ENCODE results near the gene CGB2. TPM values are rescaled to one million over a fixed set of nuclear protein-coding genes. Genes with fewer than 3 reads are reported as not detected.

The CGB2 gene
- total and polyA plus RNA-seq, 5 donors, result not detected

DNA sequence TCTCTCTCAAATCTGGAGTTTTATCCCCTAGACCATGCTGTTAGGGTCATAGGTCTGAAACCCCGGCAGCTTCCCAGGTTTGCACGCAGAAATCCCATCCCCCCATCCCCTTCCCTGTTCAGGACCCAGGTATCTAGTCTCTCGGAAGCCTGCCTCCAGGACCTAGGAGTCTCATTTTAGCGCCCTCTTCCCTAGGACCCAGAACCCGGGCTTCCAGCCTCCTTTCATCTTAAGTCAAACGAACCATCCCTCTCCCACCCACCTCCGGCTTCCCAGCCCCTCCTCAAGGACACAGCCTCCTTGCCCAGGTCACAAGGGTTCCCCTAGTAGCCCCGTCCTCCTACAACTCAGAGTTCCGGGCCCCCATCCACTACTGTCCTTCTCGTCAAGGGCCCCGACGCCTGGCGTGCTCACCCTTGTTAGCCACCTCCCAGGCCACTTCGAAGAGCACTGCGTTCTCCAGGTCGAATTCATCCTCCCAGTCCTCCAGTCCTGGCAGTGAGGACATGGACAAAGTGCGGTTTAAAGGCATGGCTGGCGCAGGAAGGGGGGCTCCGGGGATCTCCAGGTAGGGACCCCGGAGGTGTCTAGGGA lies 39.0 kb upstream of the CGB2 start:
- under 1% methylated on average over 20 of the region's 20 CpGs for WGBS
- Histone ChIP-seq H3K9me3 (ENCODE audit: control insufficient read depth, low read length) (no peaks in the 10 kb centered on the region), H3K27me3 (ENCODE audit: control insufficient read depth, insufficient read depth) (no peaks in the 10 kb centered on the region), H3K4me3 (ENCODE audit: low read length) (peak overlapping the region; percentile 60), H3K27ac (ENCODE audit: low read length) (peak overlapping the region; percentile 88), H3K4me1 (ENCODE audit: control insufficient read depth, insufficient read depth, low read length) (peaks cover 12% of the 10 kb centered on the region)
- peak in 1 of 3 donors; percentile 75 for DNase-seq
- peak; percentile 0 to 10 for ATAC-seq
- intact Hi-C loops (cut with DNase I), result no loop called here

DNA sequence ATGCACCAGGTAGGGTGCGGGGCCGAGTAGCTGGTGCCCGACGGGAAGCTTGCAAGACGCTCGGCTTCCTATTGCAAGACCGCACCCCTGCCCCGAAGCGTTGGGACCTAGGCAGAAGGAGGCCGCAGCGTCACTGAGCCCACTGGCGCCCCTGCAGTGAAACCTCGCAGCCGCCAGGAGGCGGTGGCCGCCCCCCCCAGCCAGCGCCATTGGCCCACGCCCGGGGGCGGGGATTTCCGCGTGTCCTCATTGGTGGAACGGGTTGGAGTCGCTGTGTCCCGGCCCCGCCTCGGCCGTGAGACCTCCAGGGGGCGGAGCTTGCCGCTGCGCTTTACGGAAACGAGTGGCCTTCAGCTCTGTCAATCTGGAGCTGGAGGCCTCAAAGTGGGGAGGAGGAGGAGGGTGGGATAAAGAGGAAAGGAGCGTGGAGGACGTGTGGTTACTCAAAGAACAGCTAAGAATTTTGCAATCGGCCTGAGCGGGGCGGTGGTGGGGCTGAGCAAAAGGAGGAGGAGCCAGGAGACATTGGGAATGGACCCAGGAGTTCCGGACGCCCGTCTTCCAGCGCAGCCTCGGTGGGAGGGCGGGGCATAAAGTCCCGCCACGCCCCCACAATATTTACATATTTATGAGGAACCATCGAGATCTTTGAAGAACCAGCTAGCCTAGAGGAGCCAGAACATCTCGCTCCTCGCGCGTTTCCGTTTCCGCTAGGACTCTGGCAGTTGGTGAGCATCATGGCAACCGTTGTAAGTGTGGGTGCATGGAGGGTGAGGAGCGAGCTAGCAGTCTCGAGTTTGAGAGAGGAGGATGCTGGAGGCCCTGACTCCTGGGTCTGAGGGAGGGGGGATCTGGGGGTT lies 38.3 kb upstream of the CGB2 start, which contains the start of the genes GYS1 and RUVBL2:
GYS1 (minus strand) TSS at position 135 of the 860 bp plus-strand sequence. CDS start 197 bp downstream, outside the sequence.
RUVBL2 (plus strand) TSS at position 713 of the 860 bp plus-strand sequence; CDS start at position 738, 25 bp downstream.
- WGBS, result under 1% methylated on average over 56 of the region's 56 CpGs
- ATAC-seq (peak; percentile 95 to 96), DNase-seq (peak; percentile 100)
- Histone ChIP-seq H3K27me3 (ENCODE audit: control insufficient read depth, insufficient read depth) (no peaks in the 10 kb centered on the region), H3K27ac (ENCODE audit: low read length) (peak within 1 kb of the TSS; percentile 88), H3K9me3 (ENCODE audit: control insufficient read depth, low read length) (no peaks in the 10 kb centered on the region), H3K4me3 (ENCODE audit: low read length) (peak within 1 kb of the TSS; percentile 64), H3K4me1 (ENCODE audit: control insufficient read depth, insufficient read depth, low read length) (peaks cover 12% of the 10 kb centered on the region)
- intact Hi-C loops (cut with DNase I), result no loop called here

DNA sequence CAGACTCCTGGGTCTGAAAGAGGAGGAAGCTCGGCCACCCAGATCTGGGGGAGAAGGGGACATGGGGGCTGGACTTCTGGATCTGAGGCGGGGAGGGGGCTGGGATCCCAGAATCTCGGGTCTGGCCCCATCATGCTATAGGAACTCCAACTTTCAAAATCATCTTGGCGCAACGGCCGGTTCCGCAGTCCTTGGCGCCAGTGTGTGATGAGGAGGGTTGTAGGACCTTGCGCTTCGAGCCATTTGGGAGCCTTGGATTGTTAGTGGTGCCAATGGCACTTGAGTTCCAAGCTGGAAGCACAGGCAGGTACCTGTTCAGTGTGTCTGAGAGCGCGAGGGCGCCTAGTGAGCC lies 37.7 kb upstream of the CGB2 start:
- peaks cover 12% of the 10 kb centered on the region for H3K4me1 ChIP-seq (ENCODE audit: control insufficient read depth, insufficient read depth, low read length)
- ATAC-seq, result no peak

DNA sequence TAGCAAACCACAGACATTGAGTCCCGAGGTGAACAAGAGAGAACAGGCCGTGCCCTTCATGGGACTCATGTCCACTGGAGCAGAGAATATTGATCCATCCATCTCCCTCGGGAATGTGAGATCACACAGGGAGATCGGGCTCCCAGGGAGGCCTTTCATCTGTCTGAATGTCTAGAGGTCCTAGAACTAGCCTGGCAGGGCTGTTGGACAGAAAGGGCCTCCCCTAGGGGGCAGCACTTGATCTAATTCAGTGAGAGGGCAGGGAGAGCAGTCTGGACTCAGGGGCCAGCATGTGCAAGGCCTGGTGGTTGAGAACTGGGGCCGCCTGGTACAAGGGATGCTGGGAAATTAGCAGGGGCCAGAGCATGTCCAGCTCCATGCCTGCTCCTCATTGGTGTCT lies 33.7 kb upstream of the CGB2 start:
- H3K27ac ChIP-seq (ENCODE audit: low read length), result no peak overlapping the region
- no peaks in the 10 kb centered on the region for H3K9me3 ChIP-seq (ENCODE audit: control insufficient read depth, low read length)
- intact Hi-C loops (cut with DNase I), result no loop called here
- H3K4me3 ChIP-seq (ENCODE audit: low read length), result no peak overlapping the region
- ATAC-seq, result no peak
- WGBS, result 76% methylated on average over 5 of the region's 5 CpGs
- H3K27me3 ChIP-seq (ENCODE audit: control insufficient read depth, insufficient read depth), result no peaks in the 10 kb centered on the region
- H3K4me1 ChIP-seq (ENCODE audit: control insufficient read depth, insufficient read depth, low read length), result peaks cover 2% of the 10 kb centered on the region
- DNase-seq, result peak in 1 of 3 donors; percentile 67

More for the DNA sequence above, 37.7 kb upstream of the CGB2 start:
- Histone ChIP-seq H3K27ac (ENCODE audit: low read length) (peak overlapping the region; percentile 82), H3K27me3 (ENCODE audit: control insufficient read depth, insufficient read depth) (no peaks in the 10 kb centered on the region), H3K4me3 (ENCODE audit: low read length) (peak overlapping the region; percentile 64), H3K9me3 (ENCODE audit: control insufficient read depth, low read length) (no peaks in the 10 kb centered on the region)
- DNase-seq, result no peak
- 2% methylated on average over 13 of the region's 13 CpGs for WGBS
- intact Hi-C loops (cut with DNase I), result no loop called here

DNA sequence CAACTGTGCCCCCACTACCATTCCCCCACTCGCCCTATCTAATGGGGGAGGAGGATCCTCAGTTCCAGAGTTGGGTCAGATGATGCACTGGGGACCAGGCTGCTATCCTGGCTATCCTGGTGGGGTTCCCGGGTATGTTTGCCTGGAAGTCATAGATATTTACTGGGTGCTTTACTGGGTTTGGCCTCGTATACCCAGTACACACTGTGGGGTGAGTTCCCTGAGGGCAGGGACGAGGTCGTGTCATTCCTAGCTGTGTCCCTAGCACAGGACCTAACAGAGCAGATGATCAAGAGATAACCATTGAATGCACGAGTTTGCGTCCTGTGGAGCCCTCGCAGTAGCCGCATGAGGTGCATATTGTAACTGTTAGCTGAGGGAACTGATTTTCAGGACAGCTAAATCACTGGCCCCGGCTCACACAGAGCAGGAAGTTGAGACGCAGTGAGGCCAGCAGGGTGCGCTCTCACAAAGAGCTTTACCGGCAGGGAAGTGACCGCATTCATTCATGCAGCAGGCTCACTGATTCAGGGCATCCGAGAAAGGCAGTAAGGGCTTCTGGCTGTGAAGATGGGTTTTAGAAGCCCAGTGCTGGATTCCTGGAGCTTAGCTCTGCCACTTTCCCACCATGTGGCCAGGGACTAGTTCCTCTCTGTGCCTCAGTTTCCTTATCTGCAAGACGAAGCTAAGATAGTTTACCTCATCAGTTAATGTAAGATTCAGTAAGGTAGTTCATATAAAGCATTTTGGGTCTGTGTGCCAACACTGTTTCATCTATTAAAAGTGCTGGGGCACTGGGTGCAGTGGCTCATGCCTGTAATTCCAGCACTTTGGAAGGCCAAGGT lies 32.0 kb upstream of the CGB2 start:
- intact Hi-C loops (cut with DNase I), result no loop called here
- Histone ChIP-seq H3K27ac (ENCODE audit: low read length) (no peak overlapping the region), H3K9me3 (ENCODE audit: control insufficient read depth, low read length) (no peaks in the 10 kb centered on the region), H3K4me3 (ENCODE audit: low read length) (no peak overlapping the region), H3K27me3 (ENCODE audit: control insufficient read depth, insufficient read depth) (no peaks in the 10 kb centered on the region), H3K4me1 (ENCODE audit: control insufficient read depth, insufficient read depth, low read length) (no peaks in the 10 kb centered on the region)
- ATAC-seq, result peak; percentile 37 to 39
- 56% methylated on average over 16 of the region's 16 CpGs for WGBS
- peak in 1 of 3 donors; percentile 68 for DNase-seq

DNA sequence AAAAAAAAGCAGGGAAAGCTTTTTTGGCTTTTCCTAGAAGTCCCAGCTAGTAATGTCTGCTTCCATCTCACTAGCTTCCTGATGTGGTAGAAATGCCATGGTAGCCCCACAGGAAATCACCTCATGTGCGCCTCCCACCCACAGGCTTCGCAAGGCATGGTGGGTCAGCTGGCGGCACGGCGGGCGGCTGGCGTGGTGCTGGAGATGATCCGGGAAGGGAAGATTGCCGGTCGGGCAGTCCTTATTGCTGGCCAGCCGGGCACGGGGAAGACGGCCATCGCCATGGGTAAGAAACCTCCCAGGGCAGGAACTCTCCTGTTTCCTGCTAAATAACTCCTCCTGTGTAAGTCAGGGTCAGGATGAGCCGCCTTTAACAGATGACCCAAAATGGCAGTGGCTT lies 27.6 kb upstream of the CGB2 start:
- H3K27me3 ChIP-seq (ENCODE audit: control insufficient read depth, insufficient read depth), result no peaks in the 10 kb centered on the region
- no peak overlapping the region for H3K4me3 ChIP-seq (ENCODE audit: low read length)
- H3K27ac ChIP-seq (ENCODE audit: low read length), result no peak overlapping the region
- H3K4me1 ChIP-seq (ENCODE audit: control insufficient read depth, insufficient read depth, low read length), result no peaks in the 10 kb centered on the region
- no peaks in the 10 kb centered on the region for H3K9me3 ChIP-seq (ENCODE audit: control insufficient read depth, low read length)
- intact Hi-C loops (cut with DNase I), result no loop called here
- DNase-seq, result no peak
- no peak for ATAC-seq
- 98% methylated on average over 15 of the region's 15 CpGs for WGBS

DNA sequence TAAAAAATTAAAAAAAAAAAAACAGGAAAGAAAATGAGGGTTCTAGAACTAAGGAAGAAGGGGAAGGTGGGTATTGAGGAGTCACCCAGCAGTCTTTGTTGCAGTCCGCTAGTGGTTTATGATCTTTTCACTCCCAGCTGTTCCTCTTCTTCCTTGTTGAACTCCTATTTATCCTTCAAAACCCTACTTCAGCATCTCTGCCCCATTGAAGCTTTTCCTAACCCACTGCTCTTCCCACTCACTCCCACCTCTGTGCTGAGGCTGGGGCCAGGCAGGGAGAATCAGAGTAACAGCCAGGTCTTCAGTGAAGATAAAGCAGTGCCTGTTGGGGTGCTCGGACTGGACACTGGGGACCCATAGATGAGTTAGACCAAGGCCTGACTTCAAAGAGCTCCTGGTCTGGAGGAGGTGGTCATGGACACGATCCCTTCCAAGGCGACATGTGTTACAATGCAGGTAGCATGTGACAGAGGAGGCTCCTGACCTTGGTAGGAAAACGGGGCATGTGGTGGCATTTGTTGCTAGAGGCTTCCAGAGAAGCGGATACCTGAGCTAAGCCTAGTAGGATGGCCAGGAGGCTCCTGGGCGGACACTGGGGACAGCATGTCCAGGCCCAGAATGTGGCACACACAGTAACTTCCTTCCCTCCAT lies 26.6 kb upstream of the CGB2 start:
- WGBS, result 96% methylated on average over 7 of the region's 7 CpGs
- no peak for DNase-seq
- Histone ChIP-seq H3K4me3 (ENCODE audit: low read length) (no peak overlapping the region), H3K27me3 (ENCODE audit: control insufficient read depth, insufficient read depth) (no peaks in the 10 kb centered on the region), H3K4me1 (ENCODE audit: control insufficient read depth, insufficient read depth, low read length) (no peaks in the 10 kb centered on the region), H3K27ac (ENCODE audit: low read length) (no peak overlapping the region), H3K9me3 (ENCODE audit: control insufficient read depth, low read length) (no peaks in the 10 kb centered on the region)
- intact Hi-C loops (cut with DNase I), result no loop called here
- no peak for ATAC-seq

DNA sequence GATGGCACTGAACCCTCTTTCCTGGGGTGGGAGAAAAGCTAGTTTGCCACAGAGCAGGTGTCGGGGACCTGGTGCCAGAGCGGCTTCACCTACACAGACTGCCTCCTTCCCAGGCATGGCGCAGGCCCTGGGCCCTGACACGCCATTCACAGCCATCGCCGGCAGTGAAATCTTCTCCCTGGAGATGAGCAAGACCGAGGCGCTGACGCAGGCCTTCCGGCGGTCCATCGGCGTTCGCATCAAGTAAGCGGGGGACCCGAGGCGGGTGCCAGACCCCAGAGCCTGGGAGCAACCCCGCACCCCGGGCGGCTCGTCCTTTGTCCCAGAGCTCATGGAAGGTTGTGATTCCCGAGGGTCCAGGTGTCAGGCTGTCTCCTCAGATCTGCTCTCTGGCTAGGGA lies 24.8 kb upstream of the CGB2 start:
- ATAC-seq (no peak), DNase-seq (no peak)
- Histone ChIP-seq H3K4me1 (ENCODE audit: control insufficient read depth, insufficient read depth, low read length) (no peaks in the 10 kb centered on the region), H3K27ac (ENCODE audit: low read length) (no peak overlapping the region), H3K9me3 (ENCODE audit: control insufficient read depth, low read length) (no peaks in the 10 kb centered on the region), H3K4me3 (ENCODE audit: low read length) (no peak overlapping the region), H3K27me3 (ENCODE audit: control insufficient read depth, insufficient read depth) (no peaks in the 10 kb centered on the region)
- intact Hi-C loops (cut with DNase I), result no loop called here
- WGBS, result 97% methylated on average over 22 of the region's 22 CpGs

DNA sequence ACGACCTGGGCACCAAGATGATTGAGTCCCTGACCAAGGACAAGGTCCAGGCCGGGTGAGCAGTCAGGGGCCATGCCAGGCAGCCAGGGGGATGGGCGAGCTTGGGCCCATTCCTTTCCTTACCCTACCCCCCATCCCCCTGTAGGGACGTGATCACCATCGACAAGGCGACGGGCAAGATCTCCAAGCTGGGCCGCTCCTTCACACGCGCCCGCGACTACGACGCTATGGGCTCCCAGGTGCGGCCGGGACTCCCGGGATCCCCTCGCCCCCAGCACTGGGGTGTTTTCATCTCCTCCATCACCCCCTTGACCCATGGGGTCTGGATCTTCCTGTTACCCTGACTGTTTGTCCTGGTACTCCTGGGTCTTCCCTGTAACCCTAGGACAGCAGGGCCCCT lies 21.9 kb upstream of the CGB2 start:
- Histone ChIP-seq H3K4me1 (ENCODE audit: control insufficient read depth, insufficient read depth, low read length) (no peaks in the 10 kb centered on the region), H3K27ac (ENCODE audit: low read length) (no peak overlapping the region), H3K4me3 (ENCODE audit: low read length) (no peak overlapping the region), H3K9me3 (ENCODE audit: control insufficient read depth, low read length) (no peaks in the 10 kb centered on the region), H3K27me3 (ENCODE audit: control insufficient read depth, insufficient read depth) (no peaks in the 10 kb centered on the region)
- ATAC-seq, result no peak
- no peak for DNase-seq
- WGBS, result 94% methylated on average over 18 of the region's 18 CpGs
- intact Hi-C loops (cut with DNase I), result no loop called here

DNA sequence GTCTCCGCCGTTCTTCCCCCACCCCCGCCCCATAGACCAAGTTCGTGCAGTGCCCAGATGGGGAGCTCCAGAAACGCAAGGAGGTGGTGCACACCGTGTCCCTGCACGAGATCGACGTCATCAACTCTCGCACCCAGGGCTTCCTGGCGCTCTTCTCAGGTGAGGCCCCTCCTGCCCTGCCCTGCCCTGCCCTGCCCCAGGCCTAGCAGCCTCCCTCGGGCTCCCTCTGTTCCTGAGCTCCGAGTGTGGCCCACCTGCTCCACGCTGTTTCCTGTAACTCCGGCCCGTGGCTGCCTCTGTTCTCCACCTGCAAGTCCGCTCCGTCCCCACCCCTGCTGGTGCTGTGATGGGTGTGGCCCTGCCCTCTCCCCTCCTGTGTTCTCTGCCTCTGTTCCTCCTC lies 21.2 kb upstream of the CGB2 start:
- no peak for ATAC-seq
- H3K4me3 ChIP-seq (ENCODE audit: low read length), result no peak overlapping the region
- DNase-seq, result no peak
- WGBS, result 92% methylated on average over 18 of the region's 18 CpGs
- H3K4me1 ChIP-seq (ENCODE audit: control insufficient read depth, insufficient read depth, low read length), result no peaks in the 10 kb centered on the region
- no peaks in the 10 kb centered on the region for H3K9me3 ChIP-seq (ENCODE audit: control insufficient read depth, low read length)
- H3K27me3 ChIP-seq (ENCODE audit: control insufficient read depth, insufficient read depth), result no peaks in the 10 kb centered on the region
- H3K27ac ChIP-seq (ENCODE audit: low read length), result no peak overlapping the region
- intact Hi-C loops (cut with DNase I), result no loop called here
